GM19025 (cell line): ENCODE results near the gene DIAPH2.

Experiments
- ATAC-seq: cut with Tn5 transposase; IDR thresholded peaks from one replicate; pipeline ENCODE4 v1.9.1; 2021; ENCODE audit warnings: mild to moderate bottlenecking, low read depth, moderate library complexity; ENCODE audit not compliant: unreplicated experiment

DIAPH2 gene

GRCh38 chrX:97132664-97133415, 448.2 kb downstream of the DIAPH2 start:
- no peak for ATAC-seq

GRCh38 chrX:97145934-97146333, 461.3 kb downstream of the DIAPH2 start:
- no peak for ATAC-seq

- no peak for ATAC-seq
Measured at GRCh38 chrX:97155816-97156215, 471.2 kb downstream of the DIAPH2 start.

GRCh38 chrX:97158269-97158668, 473.6 kb downstream of the DIAPH2 start:
- no peak for ATAC-seq

- ATAC-seq, result no peak
Measured at GRCh38 chrX:97159916-97160800, 475.5 kb downstream of the DIAPH2 start.

GRCh38 chrX:97167333-97167732, 482.7 kb downstream of the DIAPH2 start:
- ATAC-seq, result no peak

- ATAC-seq, result no peak
Measured at GRCh38 chrX:97168646-97169045, 484.0 kb downstream of the DIAPH2 start.

- no peak for ATAC-seq
Measured at GRCh38 chrX:97175147-97175546, 490.5 kb downstream of the DIAPH2 start.

- no peak for ATAC-seq
Measured at GRCh38 chrX:97189668-97190067, 505.0 kb downstream of the DIAPH2 start.

- no peak for ATAC-seq
Measured at GRCh38 chrX:97199501-97199900, 514.9 kb downstream of the DIAPH2 start.

GRCh38 chrX:97200454-97200853, 515.8 kb downstream of the DIAPH2 start:
- no peak for ATAC-seq

- no peak for ATAC-seq
Measured at GRCh38 chrX:97210501-97210900, 525.9 kb downstream of the DIAPH2 start.

- ATAC-seq, result no peak
Measured at GRCh38 chrX:97211070-97211469, 526.4 kb downstream of the DIAPH2 start.

- no peak for ATAC-seq
Measured at GRCh38 chrX:97215186-97215585, 530.5 kb downstream of the DIAPH2 start.

- no peak for ATAC-seq
Measured at GRCh38 chrX:97224148-97224547, 539.5 kb downstream of the DIAPH2 start.

- no peak for ATAC-seq
Measured at GRCh38 chrX:97229318-97229717, 544.7 kb downstream of the DIAPH2 start.

- ATAC-seq, result no peak
Measured at GRCh38 chrX:97230948-97231347, 546.3 kb downstream of the DIAPH2 start.

- ATAC-seq, result peak; percentile 97
Measured at GRCh38 chrX:97234471-97235081, 549.9 kb downstream of the DIAPH2 start.

GRCh38 chrX:97238632-97239031, 554.0 kb downstream of the DIAPH2 start:
- ATAC-seq, result no peak

- ATAC-seq, result no peak
Measured at GRCh38 chrX:97252111-97252510, 567.5 kb downstream of the DIAPH2 start.

- no peak for ATAC-seq
Measured at GRCh38 chrX:97260679-97261078, 576.0 kb downstream of the DIAPH2 start.
